GM19240 (cell line): Measurements from ENCODE around the gene GPSM1.
A peak's percentile ranks its signal among the peaks of the same experiment; 100 is the strongest.

Experiments used
- DNase-seq: peaks from one replicate; pipeline ENCODE4 v3.0.0; 2011; ENCODE audit warnings: low spot score; ENCODE audit not compliant: insufficient read length

GPSM1 gene, protein sequence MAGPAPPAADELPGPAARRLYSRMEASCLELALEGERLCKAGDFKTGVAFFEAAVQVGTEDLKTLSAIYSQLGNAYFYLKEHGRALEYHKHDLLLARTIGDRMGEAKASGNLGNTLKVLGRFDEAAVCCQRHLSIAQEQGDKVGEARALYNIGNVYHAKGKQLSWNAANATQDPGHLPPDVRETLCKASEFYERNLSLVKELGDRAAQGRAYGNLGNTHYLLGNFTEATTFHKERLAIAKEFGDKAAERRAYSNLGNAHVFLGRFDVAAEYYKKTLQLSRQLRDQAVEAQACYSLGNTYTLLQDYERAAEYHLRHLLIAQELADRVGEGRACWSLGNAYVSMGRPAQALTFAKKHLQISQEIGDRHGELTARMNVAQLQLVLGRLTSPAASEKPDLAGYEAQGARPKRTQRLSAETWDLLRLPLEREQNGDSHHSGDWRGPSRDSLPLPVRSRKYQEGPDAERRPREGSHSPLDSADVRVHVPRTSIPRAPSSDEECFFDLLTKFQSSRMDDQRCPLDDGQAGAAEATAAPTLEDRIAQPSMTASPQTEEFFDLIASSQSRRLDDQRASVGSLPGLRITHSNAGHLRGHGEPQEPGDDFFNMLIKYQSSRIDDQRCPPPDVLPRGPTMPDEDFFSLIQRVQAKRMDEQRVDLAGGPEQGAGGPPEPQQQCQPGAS

GRCh38 chr9:136327304-136327974 is at the start of gene GPSM1:
Gene GPSM1, plus strand, starts transcription at chr9:136327539. Its CDS starts 157 bp downstream, at chr9:136327696.
- DNase-seq, result no peak

DNA sequence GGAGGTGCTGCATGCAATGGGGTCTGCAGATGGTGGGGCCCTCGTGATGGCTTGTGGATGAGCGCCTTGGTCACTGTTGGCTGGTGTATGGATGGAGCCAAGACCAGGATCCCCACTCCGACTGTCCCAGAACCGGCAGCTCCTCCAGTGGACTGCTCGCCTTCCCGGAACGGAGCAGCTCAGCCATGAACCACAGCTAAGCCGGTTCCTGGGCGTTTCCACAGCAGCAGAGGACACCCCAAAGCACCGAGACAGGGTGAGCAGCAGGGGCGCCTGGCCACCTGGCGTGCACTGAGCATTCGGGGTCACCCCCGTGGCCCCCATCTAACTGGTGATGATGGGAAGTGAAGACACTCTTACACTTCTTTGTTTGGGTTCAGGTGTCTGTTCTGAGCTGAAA is 49.6 kb upstream of the GPSM1 start:
- no peak for DNase-seq

DNA sequence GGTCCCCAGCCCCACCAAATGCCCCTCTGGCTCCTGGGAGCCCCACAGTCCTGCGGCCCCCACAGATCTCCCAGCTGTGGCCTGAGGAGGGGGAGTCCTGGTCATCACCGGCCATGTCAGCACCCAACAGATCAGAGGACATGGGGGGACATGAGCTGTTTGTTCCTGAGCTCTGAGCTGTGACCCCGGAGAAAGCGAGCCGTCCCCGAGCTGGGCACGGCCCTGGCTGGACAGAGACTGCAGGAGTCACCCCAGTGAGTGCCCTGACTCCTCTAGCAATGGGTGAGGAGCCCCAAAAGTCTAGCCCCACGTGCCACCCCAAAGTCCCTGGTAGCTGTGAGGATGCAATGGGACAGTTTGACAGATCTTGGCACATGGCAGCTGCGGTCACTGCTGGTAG is 49.1 kb upstream of the GPSM1 start:
- no peak for DNase-seq

DNA sequence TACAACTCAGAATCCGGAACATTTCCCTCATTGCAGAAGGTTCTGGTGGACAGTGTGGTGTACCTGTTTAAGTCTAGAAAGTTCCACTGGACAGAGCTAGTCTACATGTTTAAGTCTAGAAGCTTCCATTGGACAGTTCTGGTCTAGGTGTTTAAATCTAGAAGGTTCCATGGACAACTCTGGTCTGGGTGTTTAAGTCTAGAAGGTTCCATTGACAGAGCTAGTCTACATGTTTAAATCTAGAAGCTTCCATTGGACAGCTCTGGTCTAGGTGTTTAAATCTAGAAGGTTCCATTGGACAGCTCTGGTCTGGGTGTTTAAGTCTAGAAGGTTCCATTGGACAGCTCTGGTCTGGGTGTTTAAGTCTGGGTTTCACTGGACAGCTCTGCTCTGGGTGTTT is 48.4 kb upstream of the GPSM1 start:
- DNase-seq, result no peak

GRCh38 chr9:136279471-136279870 is 47.9 kb upstream of the GPSM1 start:
- no peak for DNase-seq

GRCh38 chr9:136280535-136281315 is 46.6 kb upstream of the GPSM1 start:
- DNase-seq, result no peak

DNA sequence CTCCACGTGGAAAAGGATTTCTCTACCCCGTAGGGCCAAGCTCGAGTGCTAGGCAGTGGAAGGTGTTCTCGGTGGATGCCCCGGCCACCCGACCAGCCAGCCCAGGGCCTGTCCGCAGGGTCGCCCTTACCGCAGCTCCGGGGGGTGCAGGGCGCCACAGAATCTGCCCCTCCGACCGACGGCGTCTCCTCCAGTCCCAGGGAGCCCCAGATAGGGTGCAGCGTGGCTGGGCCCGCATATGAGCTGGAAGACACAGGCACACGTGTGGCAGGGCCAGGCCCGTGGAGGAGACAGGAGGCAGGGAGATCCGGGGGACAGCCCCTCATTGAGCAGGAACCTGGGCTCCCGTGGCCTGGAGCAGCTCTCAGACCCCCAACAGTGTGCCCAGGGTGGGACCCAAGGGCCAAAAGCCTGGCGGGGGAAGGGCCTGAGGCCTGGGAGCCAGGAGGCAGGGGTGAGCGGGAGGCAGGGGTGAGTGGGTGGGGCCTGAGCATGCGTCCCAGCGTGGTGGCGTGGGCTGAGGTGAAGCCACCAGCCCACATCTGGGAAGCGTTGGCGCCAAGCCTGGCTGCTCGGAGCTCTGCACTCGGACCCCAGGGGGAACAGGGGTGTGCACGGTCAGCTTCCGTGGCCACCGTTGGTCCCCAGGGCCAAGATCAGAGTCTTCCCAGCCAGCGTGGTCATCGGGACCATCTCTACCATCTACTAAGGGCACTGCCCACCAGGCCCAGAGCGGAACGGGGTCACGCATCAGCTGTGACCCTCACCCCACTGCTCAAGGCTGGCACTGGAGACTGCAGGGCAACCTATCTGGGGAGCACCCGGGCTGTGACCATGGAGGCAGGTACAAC is 45.7 kb upstream of the GPSM1 start:
- DNase-seq, result no peak

DNA sequence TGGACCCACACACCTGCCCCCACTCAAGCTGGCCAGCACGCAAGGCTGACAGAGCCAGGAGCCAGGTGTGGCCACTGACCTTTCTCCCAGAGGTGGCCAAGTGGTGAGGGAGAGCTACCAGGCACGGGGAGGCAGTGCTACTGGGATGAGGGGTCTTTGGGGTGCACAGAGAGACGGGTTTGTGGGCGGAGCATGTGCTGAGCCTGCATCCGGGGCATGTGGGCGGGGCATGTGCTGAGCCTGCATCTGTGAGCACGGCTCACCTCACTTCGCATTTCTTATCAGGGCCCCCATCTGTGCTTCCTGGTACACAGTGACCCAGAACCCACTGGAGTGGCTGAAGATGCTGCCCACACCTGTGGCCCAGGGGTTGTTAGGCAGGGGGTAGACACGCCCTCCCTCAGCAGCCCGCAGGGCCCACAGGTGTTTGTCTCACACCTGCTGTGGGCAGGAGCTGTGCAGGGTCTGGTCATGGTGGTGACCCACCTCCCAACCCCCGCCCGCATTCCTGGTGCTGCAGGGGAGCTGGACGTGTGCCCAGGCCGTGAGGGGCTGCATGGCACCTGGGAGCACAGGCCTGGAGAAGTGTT is 45.0 kb upstream of the GPSM1 start:
- DNase-seq, result no peak

DNA sequence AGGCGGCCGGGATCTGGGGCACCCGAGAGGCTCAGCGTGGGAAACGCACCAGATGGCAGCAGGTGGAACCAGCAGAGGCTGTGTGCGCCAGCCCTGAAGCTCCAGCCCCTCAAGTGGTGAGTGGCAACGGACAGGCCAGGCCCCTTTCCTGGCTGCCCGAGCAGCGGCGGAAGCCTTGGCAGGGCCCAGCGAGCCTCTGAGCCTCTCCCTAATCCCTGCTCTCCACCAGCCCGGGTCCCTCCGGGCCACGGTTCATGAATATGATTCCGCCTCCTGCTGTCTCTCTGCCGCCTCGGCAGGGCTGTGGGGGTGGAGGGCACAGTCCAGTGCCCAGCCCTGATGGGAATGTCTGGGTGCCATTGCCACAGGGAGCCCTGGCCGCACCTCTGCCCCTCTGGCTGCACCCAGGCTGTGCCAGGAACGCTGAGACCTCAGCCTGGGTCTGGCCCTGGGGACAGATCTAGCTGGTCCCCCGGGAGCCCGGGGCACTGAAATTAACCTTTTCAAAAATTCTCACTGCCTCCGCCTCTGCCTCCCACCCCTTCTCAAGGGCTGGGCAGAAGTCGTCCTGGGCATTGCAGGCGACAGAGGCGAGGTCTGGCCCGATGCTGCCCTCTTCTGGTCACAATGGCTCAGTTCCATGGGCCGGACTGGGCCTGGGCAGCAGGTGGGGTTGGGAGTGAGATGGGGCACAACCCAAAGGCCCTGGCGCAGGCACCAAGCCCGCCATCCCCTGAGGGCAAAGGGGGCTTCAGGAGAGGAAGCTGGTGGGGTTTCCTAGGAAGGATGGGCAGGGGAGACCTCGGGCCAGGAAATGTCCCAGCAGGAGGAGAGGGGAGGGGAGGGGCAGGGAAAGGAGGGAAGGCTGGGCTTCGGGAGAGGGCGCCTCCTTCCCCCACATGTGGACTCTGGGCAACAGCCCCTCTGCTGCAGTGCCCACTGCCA is 43.8 kb upstream of the GPSM1 start:
- peak; percentile 96 for DNase-seq

DNA sequence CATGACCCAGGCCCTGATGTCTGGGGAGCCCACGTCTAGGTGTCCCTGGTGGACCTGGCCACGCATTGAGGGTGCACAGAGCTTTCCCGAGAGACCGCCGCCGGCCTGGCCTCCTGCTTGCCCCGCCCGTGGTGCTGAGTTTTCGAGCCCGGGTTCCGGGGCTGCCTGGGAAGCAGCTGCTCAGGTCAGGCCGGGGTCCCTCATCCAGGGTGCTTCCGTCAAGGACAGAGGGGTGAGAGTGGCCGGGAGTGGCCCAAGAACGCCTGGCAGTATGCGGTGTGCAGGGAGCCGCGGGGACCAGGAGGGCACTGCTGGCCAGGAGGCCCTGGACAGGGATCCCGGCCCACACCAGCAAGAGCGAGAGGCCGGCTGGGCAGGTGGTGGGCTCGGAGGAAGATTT is 43.0 kb upstream of the GPSM1 start:
- DNase-seq, result no peak

DNA sequence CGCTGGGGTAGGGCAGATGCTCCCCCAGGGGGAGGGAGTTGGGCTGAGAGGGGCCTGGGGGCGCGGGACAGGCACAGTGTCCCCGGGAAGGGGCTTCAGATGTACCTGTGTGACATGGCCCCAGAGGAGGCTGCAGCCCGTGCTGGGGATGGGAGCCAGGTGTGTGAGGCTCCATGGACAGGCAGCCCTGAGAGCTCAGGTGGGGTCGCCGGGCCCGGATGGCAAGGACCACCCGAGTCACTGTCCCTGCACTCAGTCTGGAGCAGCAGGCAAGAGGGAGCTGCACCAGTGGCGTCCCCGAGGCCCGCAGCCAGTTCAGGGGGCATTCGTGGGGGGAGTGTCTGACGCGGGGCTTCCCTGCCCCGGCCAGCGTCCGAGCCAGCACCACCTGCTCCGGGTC is 42.4 kb upstream of the GPSM1 start:
- no peak for DNase-seq

DNA sequence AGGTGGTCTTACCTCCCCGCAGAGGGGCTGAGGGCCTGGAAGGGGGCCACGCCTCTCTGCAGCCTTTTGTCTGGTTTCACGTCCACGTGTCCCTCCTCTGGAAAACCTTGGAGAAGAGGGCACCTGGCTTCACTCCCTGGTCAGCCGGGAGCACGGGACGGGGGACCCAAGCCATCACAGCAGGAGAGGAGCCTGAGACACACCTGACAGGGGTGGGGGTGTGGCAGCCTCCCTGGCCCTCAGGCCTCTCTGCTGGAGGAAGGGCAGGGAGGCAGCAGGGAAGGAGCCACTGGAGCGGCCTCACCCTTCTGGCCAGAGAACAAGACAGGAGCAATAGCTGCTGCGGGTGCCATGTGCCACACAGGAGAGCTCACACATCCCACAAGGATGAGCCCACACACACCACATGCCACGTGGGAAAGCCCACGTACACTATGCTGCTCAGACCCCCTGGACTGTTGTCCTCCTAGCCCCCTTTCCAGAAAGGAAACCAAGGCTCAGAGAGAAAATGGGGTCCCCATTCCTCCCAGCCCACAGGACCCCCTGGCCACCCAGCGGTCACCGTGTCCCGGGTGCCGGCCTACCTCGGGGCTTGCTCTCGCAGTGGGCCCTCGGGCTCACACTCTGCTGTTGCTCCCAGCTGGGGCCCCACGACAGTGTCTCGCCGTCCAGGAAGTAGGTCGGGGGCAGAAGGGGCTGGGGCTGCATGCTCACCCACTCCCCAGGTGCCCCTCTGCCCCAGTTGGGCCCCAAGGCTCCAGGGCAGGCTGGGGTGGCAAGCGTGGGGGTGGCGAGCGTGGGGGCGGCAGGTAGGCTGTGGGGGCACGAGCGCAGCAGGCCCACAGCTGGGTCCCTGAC is 41.6 kb upstream of the GPSM1 start:
- DNase-seq, result no peak

GRCh38 chr9:136286359-136286986 is 40.9 kb upstream of the GPSM1 start:
- no peak for DNase-seq

- DNase-seq, result no peak
These were observed 40.4 kb upstream of the GPSM1 start for GRCh38 chr9:136286987-136287379.

GRCh38 chr9:136287960-136288753 is 39.2 kb upstream of the GPSM1 start:
- no peak for DNase-seq

DNA sequence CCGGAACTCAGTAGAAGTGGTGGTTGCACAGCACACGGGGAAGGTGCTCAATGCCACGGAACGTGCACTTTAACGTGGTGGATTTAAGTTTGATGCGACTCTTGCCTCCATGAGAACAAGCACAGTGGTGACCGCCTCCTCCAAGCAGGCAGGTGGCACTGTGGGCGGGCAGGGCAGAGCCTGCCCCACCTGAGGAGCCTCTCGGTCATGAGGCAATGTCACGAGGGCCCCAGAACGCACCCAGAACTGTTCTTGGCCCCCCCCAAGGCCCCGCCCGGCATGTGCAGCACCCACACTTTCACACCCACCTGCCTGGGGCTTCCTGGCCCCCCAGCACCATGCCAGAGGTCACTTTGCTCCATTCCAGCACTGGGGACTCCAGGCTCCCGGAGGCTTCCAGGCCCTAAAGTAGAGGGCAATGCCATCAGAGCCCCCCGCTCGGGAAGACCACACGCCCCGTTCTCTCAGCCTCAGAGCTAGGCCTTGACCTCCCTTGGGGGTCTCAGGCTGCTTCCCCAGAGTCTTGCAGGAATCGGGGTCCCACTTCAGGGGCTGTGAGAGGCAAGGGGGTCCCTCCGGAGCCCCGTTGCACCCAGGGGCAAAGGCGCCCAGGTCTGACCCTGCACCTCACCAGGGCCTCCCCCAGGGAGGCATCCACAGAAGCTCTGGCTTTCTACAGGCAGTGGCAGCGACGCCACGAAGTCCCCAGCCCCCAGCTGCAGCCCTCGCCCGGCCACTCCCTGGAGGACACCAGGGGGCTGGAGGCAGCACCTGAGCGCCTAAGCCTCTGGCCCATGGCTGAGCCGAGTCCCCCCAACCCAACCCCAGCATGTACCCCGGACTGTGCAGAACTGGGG is 37.5 kb upstream of the GPSM1 start:
- DNase-seq, result no peak
